Stimulated activated CD4-positive, alpha-beta T cell treated with anti-CD3 and anti-CD28 coated beads, Interleukin-12 subunit alpha, Interleukin-12 subunit beta, amount 100 ng/mL, for 48 hours (primary cell): ENCODE measurements around the gene AGAP3.

Experiments used
- DNase-seq, 3 donors: peaks; one replicate each; pipeline ENCODE4 v3.0.0-alpha.2; 2020; ENCODE audit warnings: low read depth in 2 of 3, low spot score in 1 of 3

The AGAP3 gene

DNA sequence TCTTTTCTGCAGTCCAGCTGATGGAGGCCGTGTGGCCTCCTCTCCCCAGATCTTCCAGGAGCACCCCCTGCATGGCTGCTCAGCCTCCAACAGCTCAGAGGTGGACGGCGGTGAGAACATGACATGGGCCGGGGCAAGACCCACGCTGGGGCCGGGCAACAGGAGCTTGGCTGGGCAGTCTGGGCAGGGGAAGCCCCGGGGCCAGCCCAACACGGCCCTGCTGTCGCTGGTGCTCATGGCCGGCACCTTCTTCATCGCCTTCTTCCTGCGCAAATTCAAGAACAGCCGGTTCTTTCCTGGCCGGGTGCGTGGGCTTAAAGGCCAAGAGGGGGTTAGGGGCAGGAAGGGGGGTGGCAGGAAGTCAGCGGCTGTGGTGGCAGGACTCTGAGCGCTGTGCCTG is 12.3 kb upstream of the AGAP3 start:
- no peak for DNase-seq

DNA sequence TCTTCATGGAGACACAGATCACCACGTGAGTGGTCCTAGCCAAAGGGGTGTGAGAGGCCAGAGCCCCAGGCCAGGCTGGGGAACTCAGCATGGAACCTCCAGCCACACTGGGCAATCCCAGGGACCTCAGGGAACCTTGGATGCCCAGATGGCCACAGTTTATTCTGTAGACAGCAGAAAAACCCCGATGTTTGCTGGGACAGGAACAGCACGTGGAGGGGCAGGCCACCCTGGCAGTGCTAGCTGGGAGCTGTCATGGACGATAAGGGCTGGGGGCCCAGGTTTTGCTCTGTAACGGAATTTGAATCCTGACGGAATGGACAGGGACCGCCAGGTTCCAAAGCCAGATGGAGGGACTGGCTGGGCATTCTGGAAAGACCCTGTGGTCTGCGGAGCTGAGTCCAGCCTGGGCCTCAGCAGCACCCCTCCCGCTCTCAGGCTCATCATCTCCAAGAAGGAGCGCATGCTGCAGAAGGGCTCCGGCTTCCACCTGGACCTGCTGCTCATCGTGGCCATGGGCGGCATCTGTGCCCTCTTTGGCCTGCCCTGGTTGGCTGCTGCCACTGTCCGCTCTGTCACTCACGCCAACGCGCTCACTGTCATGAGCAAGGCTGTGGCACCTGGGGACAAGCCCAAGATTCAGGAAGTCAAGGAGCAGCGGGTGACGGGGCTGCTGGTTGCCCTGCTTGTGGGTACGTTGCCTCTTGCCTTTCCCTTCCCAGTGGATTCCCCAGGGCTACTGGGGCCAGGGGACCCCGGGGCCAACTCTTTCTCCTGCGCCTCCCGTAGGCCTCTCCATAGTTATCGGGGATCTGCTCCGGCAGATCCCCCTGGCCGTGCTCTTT is 11.2 kb upstream of the AGAP3 start:
- DNase-seq = no peak

DNA sequence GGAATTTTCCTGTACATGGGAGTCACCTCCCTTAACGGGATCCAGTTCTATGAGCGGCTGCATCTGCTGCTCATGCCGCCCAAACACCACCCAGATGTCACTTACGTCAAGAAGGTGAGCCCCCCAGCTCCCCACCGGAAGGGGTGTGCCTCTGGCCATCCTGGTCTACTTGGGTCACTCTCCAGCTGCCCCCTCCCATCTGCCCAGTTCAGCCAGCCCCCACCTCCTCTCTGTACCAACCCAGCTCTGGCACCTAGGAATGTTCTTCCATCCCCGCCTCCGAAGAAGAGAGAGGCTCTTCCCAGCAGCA is 10.7 kb upstream of the AGAP3 start:
- DNase-seq = no peak

DNA sequence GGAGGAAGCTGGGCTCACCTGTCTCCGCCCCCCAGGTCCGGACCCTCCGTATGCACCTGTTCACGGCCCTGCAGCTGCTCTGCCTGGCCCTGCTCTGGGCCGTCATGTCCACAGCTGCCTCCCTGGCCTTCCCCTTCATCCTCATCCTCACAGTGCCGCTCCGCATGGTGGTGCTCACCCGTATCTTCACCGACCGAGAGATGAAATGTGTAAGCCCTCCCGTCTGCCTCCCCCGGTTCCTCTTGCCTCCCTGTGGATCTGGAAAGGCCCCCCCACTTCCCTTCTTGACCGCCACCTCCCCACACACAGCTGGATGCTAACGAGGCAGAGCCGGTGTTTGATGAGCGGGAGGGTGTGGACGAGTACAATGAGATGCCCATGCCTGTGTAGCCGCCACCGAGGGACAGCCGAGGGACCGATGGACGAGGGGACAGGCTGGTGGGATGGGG is 10.3 kb upstream of the AGAP3 start:
- no peak for DNase-seq

DNA sequence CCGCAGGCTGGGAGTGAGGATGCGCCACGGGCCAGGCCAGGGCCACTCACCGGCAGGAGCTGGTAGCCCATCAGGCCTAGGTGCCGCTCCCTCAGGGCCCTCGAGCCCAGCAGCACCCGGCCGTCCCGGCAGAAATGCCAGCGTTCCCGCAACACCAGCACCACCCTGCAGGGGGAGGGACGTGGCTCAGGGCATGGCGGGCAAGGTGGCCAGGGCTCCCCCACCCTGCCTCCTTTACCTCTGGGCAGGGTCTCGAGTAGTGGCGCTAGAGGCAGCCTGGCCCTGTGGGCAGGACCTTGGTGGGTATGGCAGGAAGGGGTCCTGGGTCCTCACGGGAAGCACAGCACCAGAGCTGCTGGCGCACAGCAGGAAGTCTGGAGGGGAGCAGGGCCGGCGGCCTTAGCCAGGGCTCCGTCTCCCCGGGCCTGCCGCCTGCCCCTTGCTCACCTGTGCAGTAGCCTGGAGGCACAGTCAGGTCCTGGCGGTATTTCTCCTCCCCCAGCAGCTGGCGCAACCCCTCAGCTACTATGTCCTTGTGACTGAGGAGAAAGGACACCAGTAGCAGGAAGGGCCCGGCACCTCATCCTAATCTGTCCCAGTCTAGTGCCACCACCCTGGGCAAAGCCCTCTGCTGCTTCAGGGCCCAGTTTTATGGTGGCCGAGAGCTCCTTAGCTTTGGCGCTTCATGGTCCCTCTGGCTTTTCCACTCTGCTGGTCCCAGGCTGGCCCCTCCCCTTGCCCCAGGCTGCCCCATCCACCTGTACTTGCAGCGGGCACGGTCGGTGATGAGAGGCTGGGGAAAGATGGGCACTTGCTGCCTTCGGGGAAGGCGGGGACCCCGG is 9.2 kb upstream of the AGAP3 start:
- no peak for DNase-seq

DNA sequence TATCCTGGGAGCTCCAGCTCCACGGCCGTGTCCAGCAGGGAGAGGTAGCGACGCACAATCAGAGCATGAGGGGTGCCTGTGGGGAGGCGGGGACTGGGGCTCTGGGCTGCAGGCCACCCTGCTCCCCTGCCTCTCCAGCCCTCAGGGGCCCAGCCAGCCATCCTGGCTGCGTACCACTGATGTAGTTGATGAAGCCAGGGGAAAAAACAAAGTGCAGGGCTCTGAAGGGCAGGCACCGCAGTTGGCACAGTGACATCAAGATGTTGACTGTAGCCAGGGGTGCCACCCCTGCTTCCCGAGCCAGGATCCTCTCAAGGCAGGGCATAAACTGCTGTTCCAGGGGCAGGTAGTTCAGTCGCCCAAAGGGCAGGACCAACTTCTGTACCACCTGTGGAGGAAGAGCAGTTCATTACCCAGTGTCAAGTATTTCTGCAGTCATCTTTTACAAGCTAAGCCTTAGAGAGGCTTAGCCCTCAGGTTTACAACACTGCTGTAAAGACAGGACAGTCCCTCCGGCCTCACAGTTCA is 8.5 kb upstream of the AGAP3 start:
- no peak for DNase-seq

DNA sequence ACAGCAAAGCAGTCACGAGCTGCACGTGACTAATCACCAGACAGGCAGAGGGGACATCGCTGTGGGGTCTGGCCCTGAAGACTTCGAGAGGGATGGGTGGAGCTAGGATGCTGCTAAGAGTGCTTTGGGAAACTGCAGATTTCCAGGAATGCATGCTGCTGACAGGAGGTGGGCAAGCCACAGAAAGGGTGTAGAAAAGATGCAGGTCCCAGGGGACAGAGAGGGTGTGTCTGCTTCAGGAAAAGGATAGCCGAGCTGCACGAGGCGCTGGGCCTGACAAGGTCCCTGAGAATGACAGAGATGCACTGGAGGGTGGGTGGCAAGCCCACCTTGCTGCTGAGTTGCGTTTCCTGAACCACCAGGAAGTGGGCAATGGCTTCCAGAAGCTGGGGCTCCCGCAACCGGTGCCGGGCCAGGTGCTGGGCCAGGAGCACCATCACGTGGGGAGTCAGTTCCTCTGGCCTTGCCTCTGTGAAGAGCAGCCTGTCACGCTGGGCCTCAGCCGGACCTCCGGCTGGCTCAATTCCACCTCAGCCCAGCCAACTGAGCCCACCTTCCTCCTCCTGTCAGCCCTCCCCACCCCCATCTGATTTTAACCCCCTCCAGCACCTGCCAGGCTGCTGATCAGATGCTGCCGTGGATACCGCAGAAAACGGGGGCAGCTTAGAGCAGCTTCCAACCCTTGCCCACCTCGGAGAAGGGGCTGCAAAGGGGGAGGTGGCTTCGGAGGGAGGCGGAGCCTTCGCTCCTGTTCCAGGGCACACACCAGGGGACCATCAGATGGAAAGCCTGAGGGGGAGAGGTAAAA is 7.8 kb upstream of the AGAP3 start:
- no peak for DNase-seq

DNA sequence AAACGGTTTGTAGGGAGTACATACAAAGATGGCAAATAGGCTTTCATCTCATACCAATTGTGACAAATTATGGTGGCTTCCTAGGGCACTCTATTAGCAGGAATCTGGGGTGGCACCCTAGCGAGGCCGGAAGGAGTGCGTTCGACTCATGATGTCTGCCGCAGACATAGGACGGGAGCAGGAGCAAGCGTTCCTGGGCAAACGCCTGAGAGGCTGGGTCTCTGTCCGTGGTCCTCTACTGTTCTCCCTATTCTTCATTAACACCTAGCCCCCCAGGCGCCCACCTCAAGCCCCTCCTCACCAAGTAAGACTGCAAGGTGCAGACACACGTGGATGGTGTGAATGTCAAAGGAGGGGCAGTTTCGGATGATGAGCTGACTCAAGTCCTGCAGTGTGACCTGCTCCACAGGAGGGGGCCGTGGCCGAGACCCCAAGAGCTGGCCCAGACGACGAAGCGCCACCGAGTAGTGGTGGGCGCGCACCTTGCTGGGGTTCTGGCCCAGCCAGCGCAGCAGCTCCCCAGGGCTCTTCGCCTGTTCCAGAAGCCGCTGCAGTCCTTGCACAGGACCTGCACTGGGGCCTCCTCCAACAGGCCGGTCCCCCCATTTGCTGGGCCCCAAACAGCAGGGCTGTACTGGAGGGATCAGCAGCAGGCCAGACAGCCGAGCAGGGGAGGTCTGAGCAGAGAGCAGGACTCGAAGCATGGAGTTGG is 6.9 kb upstream of the AGAP3 start:
- no peak for DNase-seq

DNA sequence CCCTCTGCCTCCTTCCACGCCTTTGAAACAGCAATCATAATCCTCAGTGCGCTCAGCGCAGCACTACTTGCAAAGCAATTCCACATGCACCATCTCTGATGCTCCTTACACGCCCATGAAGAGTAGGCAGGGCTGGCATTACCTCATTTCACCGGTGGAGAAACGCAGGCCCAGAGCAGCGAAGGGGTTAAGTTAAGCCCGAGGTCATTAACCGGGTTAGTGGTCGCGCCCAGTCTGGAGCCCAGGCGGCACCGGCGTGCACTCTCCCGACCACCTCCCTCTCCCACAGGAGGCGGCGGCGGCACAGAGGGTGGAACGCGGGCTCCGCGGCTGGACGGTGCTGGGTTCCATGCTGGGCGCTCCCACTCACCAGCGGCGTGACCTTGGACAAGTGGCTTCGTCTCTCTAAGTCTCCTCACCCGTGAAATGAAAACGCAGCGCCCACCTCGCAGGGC is 6.2 kb upstream of the AGAP3 start:
- no peak for DNase-seq

DNA sequence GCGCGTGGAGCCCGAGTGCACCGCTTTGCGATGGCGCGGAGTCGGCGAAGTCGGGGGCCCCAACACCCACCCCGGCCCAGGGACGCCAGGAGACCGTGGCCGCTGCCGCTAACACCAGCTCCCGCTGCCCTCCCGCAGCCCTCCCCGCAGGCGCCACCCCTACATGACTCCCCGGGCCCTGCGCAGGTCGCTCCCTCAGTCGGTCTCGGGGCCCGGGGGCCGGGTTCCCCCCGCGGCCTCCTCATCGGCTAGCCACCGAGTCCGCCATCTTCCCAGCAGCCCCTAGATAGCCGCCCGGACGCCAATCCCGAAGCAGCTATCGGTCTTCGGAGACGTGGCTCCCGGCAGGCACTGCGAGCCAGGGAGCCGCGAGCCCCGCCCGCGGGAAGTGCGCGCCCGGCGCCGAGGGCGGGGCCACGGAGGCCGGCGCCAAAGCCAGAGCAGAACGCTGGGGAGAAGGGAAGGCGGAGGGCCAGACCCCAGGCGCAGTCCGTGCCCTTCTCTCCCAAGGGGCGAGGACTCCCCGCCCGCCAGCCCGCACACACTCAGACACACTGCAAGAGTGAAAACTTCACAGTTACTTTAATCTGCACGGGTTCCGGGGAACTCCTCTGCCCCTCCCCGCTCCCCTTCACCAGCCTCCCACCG is 5.6 kb upstream of the AGAP3 start, which contains the start of gene FASTK:
Gene FASTK, minus strand, starts transcription at position 288 of the 648 bp plus-strand sequence. Its CDS starts 43 bp downstream, at position 245.
- DNase-seq = peak; percentile 74 to 84 (median 81)

DNA sequence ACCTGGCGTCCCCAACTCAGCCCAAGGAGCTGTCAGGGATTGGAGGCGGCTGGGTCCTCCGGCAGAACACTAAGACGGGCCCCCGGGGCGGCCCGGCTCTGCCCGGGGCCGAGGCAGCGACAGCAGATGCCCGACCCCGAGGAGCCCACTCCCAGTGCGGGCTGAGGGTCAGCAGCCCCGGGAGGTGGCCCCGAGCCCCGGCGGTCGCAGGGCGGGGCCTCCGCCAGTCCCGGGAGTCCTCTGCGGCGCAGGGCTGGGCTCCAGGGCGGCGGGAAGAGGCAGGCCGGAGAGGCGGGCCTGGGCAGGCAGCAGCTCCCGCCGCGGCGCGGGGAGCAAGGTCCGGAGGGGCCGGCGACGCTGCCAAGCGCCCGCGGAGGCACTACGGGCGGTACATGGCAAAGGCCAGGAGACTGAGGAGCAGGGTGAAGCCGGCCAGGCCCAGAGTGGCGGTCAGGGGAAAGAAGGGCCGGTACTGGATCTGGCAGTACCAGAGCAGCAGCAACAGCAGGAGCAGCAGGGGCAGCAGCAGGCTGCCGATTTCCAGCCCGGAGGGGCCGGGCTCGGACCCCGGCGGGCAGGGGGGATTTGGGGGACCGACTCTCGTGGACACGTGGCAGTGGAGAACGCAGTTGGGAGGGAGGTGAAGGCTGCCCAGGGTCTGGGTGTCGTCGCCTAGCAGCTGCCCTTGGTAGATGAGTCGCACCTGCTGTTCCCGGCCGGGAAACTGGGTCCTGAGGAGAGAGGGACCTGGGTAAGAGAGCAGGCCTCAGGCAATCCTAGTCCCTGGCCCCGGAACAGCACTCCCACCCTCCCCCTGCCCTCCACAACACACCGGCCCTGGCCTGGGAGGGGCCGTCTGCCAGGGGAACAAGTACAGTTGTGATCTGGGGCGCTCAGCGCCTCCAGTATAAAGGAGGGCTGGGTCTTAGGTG is 4.8 kb upstream of the AGAP3 start:
- no peak for DNase-seq

DNA sequence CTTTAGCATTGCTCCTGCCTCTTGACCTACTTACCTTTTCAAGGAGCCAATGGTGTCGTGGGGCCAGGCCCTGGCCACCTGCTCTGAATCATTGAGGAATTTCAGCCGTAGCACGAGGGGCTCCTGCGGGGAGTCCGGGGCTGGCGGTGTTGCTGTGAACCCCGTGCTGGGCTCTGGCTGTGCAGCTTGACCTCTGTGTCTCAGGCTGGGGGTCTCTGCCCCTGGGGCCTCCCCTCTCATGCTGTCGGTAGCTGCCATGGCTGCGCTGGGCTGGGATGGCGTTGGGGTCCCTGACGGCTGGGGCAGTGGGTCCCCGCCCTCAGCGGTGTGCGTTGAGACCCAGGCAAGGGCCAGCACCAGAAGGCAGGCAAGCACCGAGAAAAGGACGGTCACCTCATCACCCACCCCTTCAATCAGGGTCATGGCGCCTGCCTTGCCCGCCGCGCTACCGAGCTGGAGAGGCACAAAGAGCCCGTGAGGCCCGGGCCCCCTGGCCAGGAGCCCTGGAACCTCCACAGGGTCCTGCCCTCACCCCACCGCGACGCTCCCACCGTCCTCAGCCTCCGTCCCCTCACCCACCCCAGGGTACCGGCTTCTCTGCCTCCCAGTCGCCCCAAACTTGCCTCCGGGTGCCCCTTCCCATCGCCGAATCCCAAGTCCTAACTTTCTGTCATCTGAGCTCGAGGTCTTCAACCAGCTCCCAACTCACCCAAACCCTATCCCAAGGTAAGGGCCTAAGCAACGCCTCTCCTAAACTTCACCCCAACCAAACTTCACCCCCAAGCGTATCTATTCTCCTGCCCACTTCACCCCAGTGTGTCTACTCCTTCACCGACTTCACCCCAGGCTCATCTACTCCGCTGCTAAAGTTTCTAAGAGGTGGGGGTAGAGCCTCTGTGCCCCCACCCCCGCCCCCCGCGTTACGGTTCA is 3.9 kb upstream of the AGAP3 start:
- no peak for DNase-seq

DNA sequence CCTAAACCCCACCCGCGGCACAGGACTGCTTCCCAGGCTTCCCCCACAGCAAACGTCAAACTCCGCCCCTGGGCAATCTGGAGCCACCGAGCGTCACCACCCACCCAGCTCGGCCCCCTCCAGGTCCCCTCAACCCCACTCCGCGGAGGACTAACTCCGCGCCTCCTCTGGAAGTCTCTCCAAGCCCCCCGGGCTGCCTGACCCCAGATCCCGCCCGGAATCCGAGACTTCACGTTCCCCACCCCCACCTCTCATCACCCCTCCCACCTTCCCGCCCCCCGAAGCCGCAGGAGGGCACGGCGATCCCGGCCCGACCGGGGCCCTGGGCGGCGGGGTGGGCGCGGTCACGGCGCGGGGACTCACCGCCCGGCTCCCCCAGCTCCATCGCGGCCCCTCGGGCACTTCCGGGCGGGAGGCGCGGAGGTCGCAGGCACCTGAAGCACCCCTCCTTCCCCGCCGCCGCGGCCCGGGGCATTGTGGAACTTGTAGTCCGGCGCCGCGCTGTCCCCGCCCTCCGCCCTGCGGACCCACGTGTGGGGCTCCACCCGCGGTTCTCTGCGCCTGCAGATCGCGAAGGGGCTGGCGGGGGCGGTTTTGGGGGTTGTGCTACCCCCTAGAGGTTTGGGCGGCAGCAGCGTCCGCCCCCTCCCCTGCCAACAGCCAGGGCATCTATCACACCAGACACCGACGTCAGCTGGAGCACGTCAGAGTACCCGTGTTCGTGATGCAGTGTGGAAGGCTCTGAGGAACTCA is 3.0 kb upstream of the AGAP3 start, which contains the start of gene TMUB1:
Gene TMUB1, minus strand, starts transcription at position 423 of the 753 bp plus-strand sequence. CDS start 930 bp downstream, outside the sequence.
- peak; percentile 60 to 78 (median 64) for DNase-seq

DNA sequence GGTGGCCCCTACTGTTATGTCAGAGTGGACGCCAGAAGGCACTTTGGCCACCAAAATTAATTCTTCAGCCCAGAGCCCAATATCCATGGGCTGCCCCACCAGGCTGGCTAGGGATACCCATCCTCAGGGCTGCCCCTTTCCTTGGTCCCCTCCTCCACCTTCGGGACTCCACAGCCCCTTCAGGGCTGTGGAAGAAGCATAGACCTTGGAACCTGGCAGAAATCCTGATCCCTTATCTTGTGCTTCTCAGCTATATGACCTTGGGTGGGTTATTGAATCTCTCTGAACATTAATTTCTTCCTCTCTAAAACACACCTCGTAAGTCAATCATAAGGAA is 2.5 kb upstream of the AGAP3 start:
- no peak for DNase-seq

DNA sequence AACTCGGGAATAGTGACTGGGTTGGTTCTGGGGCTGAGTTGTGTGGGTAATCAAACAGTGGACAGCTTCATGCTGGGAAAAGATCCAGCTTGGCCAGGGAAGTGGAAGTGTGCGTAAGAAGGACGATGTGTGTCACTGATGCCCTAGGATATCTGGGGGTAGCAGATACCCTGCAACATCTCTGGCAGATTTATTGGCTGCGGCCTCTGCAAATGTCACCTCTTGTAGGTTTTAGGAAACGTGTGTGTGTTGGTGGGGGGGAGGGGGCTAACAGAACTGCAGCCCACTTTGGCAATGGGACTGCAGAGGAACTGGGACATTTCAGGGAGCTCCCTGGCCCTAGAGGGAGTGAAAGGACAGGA is 965 bp upstream of the AGAP3 start:
- no peak for DNase-seq

DNA sequence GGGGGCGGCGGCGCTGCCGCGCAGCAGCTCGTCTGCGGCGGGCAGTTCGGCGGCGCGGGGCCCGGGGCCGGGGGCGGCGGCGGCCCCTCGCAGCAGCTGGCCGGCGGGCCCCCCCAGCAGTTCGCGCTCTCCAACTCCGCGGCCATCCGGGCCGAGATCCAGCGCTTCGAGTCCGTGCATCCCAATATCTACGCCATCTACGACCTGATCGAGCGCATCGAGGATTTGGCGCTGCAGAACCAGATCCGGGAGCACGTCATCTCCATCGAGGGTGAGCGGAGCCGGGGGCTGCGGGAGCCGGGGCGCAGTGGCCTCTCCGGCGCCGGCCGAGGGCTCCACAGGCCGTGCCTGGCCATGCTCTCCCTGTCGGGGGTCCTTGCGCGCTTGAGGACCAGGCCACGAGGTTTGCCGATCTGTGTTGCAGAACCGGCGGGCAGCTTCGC is 548 bp downstream of the AGAP3 start:
- DNase-seq = no peak
